Measurements from ENCODE around the gene ADISSP. TPM values are rescaled to one million over a fixed set of nuclear protein-coding genes. Genes with fewer than 3 reads are reported as not detected.

The ADISSP gene
- total RNA-seq, 1 donor from 2014 or later = 34.8 TPM

DNA sequence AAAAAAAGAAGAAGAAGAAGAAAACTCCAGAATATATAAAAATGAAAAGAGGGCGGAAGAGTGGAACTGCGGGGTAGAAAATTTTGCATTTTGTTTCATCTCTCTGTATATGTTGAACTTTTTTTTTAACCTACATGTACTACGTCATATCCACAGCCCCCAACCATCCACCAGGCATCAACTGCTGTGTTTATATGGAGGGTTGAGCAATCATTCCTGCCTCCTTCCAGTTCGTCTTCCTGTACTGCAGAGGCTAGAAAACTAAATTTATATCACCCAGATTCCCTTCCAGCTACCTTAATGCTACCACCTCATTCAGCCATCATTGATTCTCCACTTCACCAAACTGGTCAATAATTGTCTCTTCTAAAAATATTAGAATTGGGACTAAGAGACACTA, 45.6 kb downstream of the ADISSP start:
- Histone ChIP-seq H3K27me3 (ENCODE audit: control insufficient read depth, insufficient read depth, low read length) (peaks cover 14% of the 10 kb centered on the region), H3K4me3 (ENCODE audit: low read depth, low read length) (no peak overlapping the region), H3K36me3 (ENCODE audit: control insufficient read depth, insufficient read depth, low read length) (no peaks in the 10 kb centered on the region)
- TF ChIP-seq, protein P1, sequence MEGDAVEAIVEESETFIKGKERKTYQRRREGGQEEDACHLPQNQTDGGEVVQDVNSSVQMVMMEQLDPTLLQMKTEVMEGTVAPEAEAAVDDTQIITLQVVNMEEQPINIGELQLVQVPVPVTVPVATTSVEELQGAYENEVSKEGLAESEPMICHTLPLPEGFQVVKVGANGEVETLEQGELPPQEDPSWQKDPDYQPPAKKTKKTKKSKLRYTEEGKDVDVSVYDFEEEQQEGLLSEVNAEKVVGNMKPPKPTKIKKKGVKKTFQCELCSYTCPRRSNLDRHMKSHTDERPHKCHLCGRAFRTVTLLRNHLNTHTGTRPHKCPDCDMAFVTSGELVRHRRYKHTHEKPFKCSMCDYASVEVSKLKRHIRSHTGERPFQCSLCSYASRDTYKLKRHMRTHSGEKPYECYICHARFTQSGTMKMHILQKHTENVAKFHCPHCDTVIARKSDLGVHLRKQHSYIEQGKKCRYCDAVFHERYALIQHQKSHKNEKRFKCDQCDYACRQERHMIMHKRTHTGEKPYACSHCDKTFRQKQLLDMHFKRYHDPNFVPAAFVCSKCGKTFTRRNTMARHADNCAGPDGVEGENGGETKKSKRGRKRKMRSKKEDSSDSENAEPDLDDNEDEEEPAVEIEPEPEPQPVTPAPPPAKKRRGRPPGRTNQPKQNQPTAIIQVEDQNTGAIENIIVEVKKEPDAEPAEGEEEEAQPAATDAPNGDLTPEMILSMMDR (IDR thresholded peaks at IDR 0.05; ENCODE audit: insufficient read depth, low read length, poor library complexity, severe bottlenecking) = no peak
- DNase-seq (ENCODE audit: low read depth) = no peak

DNA sequence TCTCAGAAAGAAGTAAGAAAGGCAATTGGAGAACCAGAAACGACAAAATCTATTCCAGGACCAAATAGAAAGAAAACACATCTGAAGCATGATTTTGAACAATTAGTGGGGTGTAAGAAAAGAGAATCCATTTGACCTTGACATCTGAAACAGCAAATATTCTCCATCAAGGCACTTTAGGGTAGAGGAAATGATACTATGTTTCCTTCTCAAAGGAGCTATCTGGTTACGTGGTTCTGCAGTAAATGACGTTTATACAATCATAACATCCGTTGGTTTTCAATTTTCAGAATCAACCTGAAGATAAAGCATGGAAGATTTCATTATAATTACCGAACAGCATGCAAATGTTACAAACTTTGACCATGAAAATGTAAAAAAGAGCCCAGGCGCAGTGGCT, 46.9 kb downstream of the ADISSP start:
- H3K27me3 ChIP-seq (ENCODE audit: control insufficient read depth, insufficient read depth, low read length) = peaks cover 8% of the 10 kb centered on the region
- DNase-seq (ENCODE audit: low read depth) = no peak
- TF ChIP-seq, protein P1 (IDR thresholded peaks at IDR 0.05; ENCODE audit: insufficient read depth, low read length, poor library complexity, severe bottlenecking) = no peak
- no peak overlapping the region for H3K4me3 ChIP-seq (ENCODE audit: low read depth, low read length)
- no peaks in the 10 kb centered on the region for H3K36me3 ChIP-seq (ENCODE audit: control insufficient read depth, insufficient read depth, low read length)

DNA sequence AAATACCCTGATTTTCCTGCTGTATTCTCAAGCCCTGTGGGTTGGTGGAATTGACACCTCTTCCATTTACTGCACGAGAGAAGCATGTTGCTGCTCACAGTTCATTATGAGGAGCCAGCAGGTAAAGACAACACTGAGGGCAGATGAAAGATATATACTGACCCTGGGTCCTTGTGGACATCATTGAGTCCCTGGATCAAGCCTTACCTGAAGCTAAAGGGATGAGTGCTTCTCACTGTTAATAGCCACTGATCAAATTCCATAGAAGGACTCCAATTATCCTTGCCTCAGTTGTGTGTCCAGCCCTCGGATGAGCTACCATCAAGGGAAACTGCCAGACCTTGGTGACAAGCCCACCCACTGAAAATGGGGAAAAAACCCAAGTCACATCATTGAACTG, 47.5 kb downstream of the ADISSP start:
- peaks cover 8% of the 10 kb centered on the region for H3K27me3 ChIP-seq (ENCODE audit: control insufficient read depth, insufficient read depth, low read length)
- no peak overlapping the region for H3K4me3 ChIP-seq (ENCODE audit: low read depth, low read length)
- TF ChIP-seq, protein P1 (IDR thresholded peaks at IDR 0.05; ENCODE audit: insufficient read depth, low read length, poor library complexity, severe bottlenecking) = no peak
- DNase-seq (ENCODE audit: low read depth) = no peak
- H3K36me3 ChIP-seq (ENCODE audit: control insufficient read depth, insufficient read depth, low read length) = no peaks in the 10 kb centered on the region

DNA sequence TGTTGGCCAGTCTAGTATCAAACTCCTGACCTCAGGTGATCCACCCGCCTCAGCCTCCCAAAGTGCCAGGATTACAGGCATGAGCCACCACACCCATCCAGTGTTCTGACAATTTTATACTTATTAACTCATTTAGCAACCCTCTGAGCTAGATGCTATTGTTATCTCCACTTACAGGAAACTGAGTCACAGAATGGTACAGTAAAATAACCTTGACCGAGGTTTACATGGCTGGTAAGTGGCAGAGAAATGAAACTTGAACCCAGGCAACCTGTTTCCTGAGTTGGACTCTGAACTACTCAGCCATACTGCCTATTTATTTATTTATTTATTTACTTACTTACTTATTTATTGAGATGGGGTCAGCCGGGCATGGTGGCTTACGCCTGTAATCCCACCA, 48.5 kb downstream of the ADISSP start:
- no peak for DNase-seq (ENCODE audit: low read depth)
- no peaks in the 10 kb centered on the region for H3K36me3 ChIP-seq (ENCODE audit: control insufficient read depth, insufficient read depth, low read length)
- peaks cover 6% of the 10 kb centered on the region for H3K27me3 ChIP-seq (ENCODE audit: control insufficient read depth, insufficient read depth, low read length)
- no peak overlapping the region for H3K4me3 ChIP-seq (ENCODE audit: low read depth, low read length)
- TF ChIP-seq, protein P1 (IDR thresholded peaks at IDR 0.05; ENCODE audit: insufficient read depth, low read length, poor library complexity, severe bottlenecking) = no peak

DNA sequence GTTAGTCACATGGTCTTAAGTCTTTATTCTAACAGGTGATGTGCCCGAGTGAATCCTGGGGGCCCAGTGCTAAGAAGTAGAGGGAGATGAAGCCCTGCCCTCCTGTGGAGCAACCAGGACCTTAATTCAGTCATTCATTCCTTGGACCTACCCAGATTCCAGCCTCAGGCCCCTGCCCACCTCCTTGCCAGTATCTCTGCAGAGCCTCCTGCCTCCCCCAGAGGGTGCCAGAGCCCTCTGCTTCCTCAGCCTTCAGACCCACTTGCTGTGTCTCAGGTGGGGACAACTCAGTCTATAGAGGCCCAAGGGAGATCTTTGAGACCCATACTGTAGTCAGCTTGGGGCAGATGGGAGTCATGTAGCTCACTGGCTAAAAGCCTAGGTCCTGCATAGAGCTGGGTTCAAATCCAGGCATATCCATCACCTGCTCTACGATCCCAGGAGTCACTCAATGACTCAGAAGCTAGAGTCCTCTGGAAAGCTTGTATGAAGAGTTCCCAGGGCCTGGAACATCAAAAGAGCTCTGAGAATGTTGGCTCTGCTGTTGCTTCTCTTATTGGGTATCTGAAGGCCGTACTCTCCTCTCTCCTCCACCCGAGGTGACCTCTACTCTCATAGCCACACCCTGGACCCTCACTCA, 51.2 kb downstream of the ADISSP start:
- Histone ChIP-seq H3K4me3 (ENCODE audit: low read depth, low read length) (no peak overlapping the region), H3K36me3 (ENCODE audit: control insufficient read depth, insufficient read depth, low read length) (no peaks in the 10 kb centered on the region), H3K27me3 (ENCODE audit: control insufficient read depth, insufficient read depth, low read length) (peaks cover 6% of the 10 kb centered on the region)
- TF ChIP-seq, protein P1 (IDR thresholded peaks at IDR 0.05; ENCODE audit: insufficient read depth, low read length, poor library complexity, severe bottlenecking) = peak; percentile 78
- no peak for DNase-seq (ENCODE audit: low read depth)

DNA sequence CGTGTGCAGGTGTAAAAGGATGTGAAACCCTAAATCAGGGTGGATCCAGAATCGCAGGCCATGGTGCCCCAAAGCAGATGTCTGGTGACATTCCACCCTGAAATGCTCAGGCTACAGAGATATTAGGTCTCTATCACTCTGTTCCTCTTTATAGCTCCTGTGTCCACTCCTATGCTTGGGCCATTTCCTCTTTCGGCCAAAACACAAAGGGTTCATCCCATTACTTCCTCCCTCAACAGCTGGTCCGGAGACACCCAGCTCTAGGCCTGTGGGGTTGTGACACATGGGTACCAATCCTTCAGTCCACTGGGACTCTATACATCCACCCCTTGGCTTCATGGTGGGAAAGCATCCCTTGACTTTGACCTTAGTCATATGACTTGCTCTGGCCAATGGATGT, 53.5 kb downstream of the ADISSP start:
- TF ChIP-seq, protein P1 (IDR thresholded peaks at IDR 0.05; ENCODE audit: insufficient read depth, low read length, poor library complexity, severe bottlenecking) = no peak
- Histone ChIP-seq H3K4me3 (ENCODE audit: low read depth, low read length) (no peak overlapping the region), H3K27me3 (ENCODE audit: control insufficient read depth, insufficient read depth, low read length) (peaks cover 3% of the 10 kb centered on the region), H3K36me3 (ENCODE audit: control insufficient read depth, insufficient read depth, low read length) (no peaks in the 10 kb centered on the region)
- no peak for DNase-seq (ENCODE audit: low read depth)

All from kidney epithelial cell (primary cell).